Endothelial cell of umbilical vein (primary cell): ENCODE data around the gene RAB21. TPM values are rescaled to one million over a fixed set of nuclear protein-coding genes. Genes with fewer than 3 reads are reported as not detected.

Source experiments
- BruUV-seq: library from RNA; stranded (reverse); fragments of 400-500 nt; replicated peaks from 2 replicates; lab custom pipeline; 2021; lab: Mats Ljungman, UMichigan
- CTCF ChIA-PET: fragments of 300-600, 350-600 bp; sonication (Branson Sonifier 250); formaldehyde crosslinking; loops from one replicate; lab custom pipeline; 2021; ENCODE audit warnings: antibody characterized with exemption, inconsistent platforms; lab: Charles Lee
- POLR2A ChIA-PET: fragments of 300-600, 350-600 bp; sonication (Branson Sonifier 250); formaldehyde crosslinking; loops from one replicate; lab custom pipeline; 2021; ENCODE audit warnings: antibody characterized with exemption, inconsistent platforms; lab: Charles Lee
- DNase-seq: peaks from one replicate; pipeline ENCODE4 v3.0.0-alpha.2; 2011; ENCODE audit warnings: low read depth, low spot score
- FAIRE-seq: peaks from 2 replicates; lab custom pipeline; 2011; peaks lifted over from hg19 to GRCh38; lab: Jason Lieb, UNC
- H2AFZ ChIP-seq: 2 replicates; pipeline ENCODE4 v1.6.0; 2012; ENCODE audit warnings: low read depth, low read length, control low read depth, inconsistent platforms
- H3K27ac ChIP-seq: 2 replicates; pipeline ENCODE4 v1.5.1; 2011; ENCODE audit warnings: low read depth, mild to moderate bottlenecking, control low read depth, low read length, moderate library complexity; ENCODE audit not compliant: insufficient read depth
- H3K27me3 ChIP-seq, 2 experiments: 2 replicates each; pipeline versions ENCODE4 v1.6.0 to v1.6.1; 2011; ENCODE audit warnings: low read length in 2 of 2, mixed read lengths in 1 of 2; ENCODE audit not compliant: control insufficient read depth in 2 of 2, insufficient read depth in 2 of 2
- H3K36me3 ChIP-seq, 2 experiments: 2 replicates in 1 of 2; 3 replicates in 1 of 2; pipeline ENCODE4 v1.5.1; 2011; ENCODE audit warnings: low read length in 2 of 2, mild to moderate bottlenecking in 1 of 2, moderate library complexity in 1 of 2; ENCODE audit not compliant: control insufficient read depth in 2 of 2, insufficient read depth in 2 of 2; ENCODE audit errors: extremely low read depth in 1 of 2
- H3K4me1 ChIP-seq: 3 replicates; pipeline ENCODE4 v1.5.1; 2011; ENCODE audit warnings: mild to moderate bottlenecking, low read length; ENCODE audit not compliant: control insufficient read depth, insufficient read depth; ENCODE audit errors: extremely low read depth
- H3K4me2 ChIP-seq: 2 replicates; pipeline ENCODE4 v1.6.1; 2011; ENCODE audit warnings: low read length, control low read depth, mixed read lengths; ENCODE audit not compliant: insufficient read depth
- H3K4me3 ChIP-seq, 3 experiments: fragments of 200-600 bp in 1 of 3; sonication (generic), shearing (Covaris generic) in 1 of 3; replicated peaks in 1 of 3; 2 replicates each; pipeline ENCODE4 v1.5.1; 2011 to 2016; ENCODE audit warnings: control low read depth in 3 of 3, low read length in 3 of 3, mild to moderate bottlenecking in 2 of 3, inconsistent platforms in 1 of 3, low read depth in 1 of 3, moderate library complexity in 1 of 3; ENCODE audit not compliant: insufficient read depth in 1 of 3
- H3K79me2 ChIP-seq: 2 replicates; pipeline ENCODE4 v1.6.0; 2012; ENCODE audit warnings: low read length, inconsistent platforms; ENCODE audit not compliant: control insufficient read depth, insufficient read depth
- H3K9ac ChIP-seq: replicated peaks from 2 replicates; pipeline ENCODE3; 2011; ENCODE audit warnings: low read length, control low read depth; ENCODE audit not compliant: insufficient read depth; ENCODE audit errors: extremely low read depth
- H3K9me1 ChIP-seq: replicated peaks from 3 replicates; pipeline ENCODE4 v1.6.0; 2011; ENCODE audit warnings: mild to moderate bottlenecking, low read length; ENCODE audit not compliant: control insufficient read depth, insufficient read depth; ENCODE audit errors: extremely low read depth
- H3K9me3 ChIP-seq: replicated peaks from 2 replicates; pipeline ENCODE4 v1.5.1; 2012; ENCODE audit warnings: low read length, inconsistent platforms; ENCODE audit not compliant: control insufficient read depth, insufficient read depth
- H4K20me1 ChIP-seq: replicated peaks from 2 replicates; pipeline ENCODE3; 2011; ENCODE audit warnings: mild to moderate bottlenecking, low read length; ENCODE audit not compliant: control insufficient read depth, insufficient read depth; ENCODE audit errors: extremely low read depth
- EZH2 ChIP-seq: IDR thresholded peaks from 2 replicates; pipeline ENCODE4 v1.6.1; 2012; ENCODE audit warnings: borderline replicate concordance, low read depth, mild to moderate bottlenecking, moderate library complexity, low read length, inconsistent platforms; ENCODE audit not compliant: severe bottlenecking
- FOS ChIP-seq: IDR thresholded peaks from 2 replicates; pipeline ENCODE4 v1.6.1; 2011; ENCODE audit warnings: mild to moderate bottlenecking, low read length, moderate library complexity, borderline replicate concordance; ENCODE audit not compliant: insufficient read depth
- GATA2 ChIP-seq: IDR thresholded peaks from 2 replicates; pipeline ENCODE4 v1.7.0; 2011; ENCODE audit warnings: low read depth, mild to moderate bottlenecking, moderate library complexity, mixed read lengths, low read length; ENCODE audit not compliant: insufficient read length, insufficient read depth
- JUN ChIP-seq: IDR thresholded peaks from 2 replicates; pipeline ENCODE4 v1.6.1; 2011; ENCODE audit warnings: borderline replicate concordance, low read depth; ENCODE audit not compliant: insufficient read length, insufficient read depth
- MYC ChIP-seq: IDR thresholded peaks from one replicate; pipeline ENCODE4 v1.6.1; 2011; ENCODE audit warnings: mild to moderate bottlenecking, low read depth, low read length
- POLR2A ChIP-seq: IDR thresholded peaks from 2 replicates; pipeline ENCODE4 v1.6.1; 2012; ENCODE audit warnings: low read depth, mild to moderate bottlenecking, control low read depth, low read length
- POLR2AphosphoS5 ChIP-seq: IDR thresholded peaks from 2 replicates; pipeline ENCODE4 v1.6.1; 2012; ENCODE audit warnings: low read depth, mild to moderate bottlenecking, control low read depth, low read length, moderate library complexity; ENCODE audit not compliant: insufficient read depth
- dilution Hi-C: fragments of 300-500 bp; cut with MboI; formaldehyde crosslinking; loops from one replicate; pipeline ENCODE4 v1.15.0; 2019; ENCODE audit warnings: low sequenced_read_pairs; ENCODE audit not compliant: extremely low pct_ligation_motif_present
- intact Hi-C: fragments of 100-400 bp; cut with micrococcal nuclease; formaldehyde crosslinking; loops from one replicate; pipeline ENCODE4 v1.10.0; 2022
- polyA plus RNA-seq, 4 experiments: library from polyadenylated mRNA; depleted of rRNA in 3 of 4; stranded (reverse) in 3 of 4; unstranded in 1 of 4; fragments of >200 nt; gene quantifications; 2 replicates each; pipeline versions ENCODE4 v1.2.1 to v1.2.3, GENCODE V29; 2011 to 2012; ENCODE audit warnings: missing spikeins in 1 of 4
- total RNA-seq: library from RNA; stranded (reverse); gene quantifications from 2 replicates; pipeline ENCODE4 v1.2.3, GENCODE V29; 2021
- TF ChIP-seq, protein P1 (sequence below): IDR thresholded peaks from 2 replicates; pipeline ENCODE4 v1.6.1; 2011; ENCODE audit not compliant: insufficient read depth, insufficient read length
- TF ChIP-seq, protein P2 (sequence below), 2 donors: IDR thresholded peaks; 1 replicate in 1 of 2; 2 replicates in 1 of 2; pipeline ENCODE4 v1.5.1; 2011; ENCODE audit warnings: low read length in 2 of 2, mild to moderate bottlenecking in 2 of 2, moderate library complexity in 2 of 2, control low read depth in 1 of 2, inconsistent platforms in 1 of 2, low read depth in 1 of 2; ENCODE audit not compliant: insufficient read depth in 1 of 2; ENCODE audit errors: extremely low read depth in 1 of 2

RAB21 gene
- total and polyA plus RNA-seq, 2 donors (not counting 3 experiments of a cell fraction or from before 2014, with no cell fraction given) = 1.8 to 49.6 TPM

DNA sequence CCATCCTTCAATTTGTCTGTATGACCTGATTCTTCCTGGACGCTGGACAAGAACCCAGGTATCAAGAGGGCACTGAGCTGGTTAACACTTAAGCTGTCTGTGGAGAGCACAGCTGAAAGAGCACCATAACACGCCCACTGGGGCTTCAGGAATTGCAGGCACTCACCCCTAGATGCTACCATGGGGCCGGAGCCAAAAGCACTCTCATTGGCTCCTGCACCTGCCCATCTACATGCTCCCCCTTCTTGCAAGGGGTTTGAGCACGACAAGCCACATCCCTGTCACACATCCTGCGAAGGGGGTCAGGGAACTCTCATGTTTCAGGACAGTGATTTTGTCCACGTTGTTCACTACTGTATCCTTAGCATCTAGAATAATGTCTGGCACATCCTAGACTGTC, 49.8 kb downstream of the RAB21 start:
- BruUV-seq = no TSS peak
- dilution Hi-C loops (no loop called here), intact Hi-C loops (no loop called here)
- no peaks in the 10 kb centered on the region for H3K36me3 ChIP-seq
- H3K9ac ChIP-seq = no peak overlapping the region
- no peaks in the 10 kb centered on the region for H3K4me1 ChIP-seq
- no peak overlapping the region for H3K4me2 ChIP-seq
- no peak overlapping the region for H2AFZ ChIP-seq
- H3K79me2 ChIP-seq = no peaks in the 10 kb centered on the region
- TF ChIP-seq, protein P1, sequence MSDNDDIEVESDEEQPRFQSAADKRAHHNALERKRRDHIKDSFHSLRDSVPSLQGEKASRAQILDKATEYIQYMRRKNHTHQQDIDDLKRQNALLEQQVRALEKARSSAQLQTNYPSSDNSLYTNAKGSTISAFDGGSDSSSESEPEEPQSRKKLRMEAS = no peak
- no peak for TF ChIP-seq FOS
- TF ChIP-seq EZH2 = no peak
- no peak for TF ChIP-seq POLR2A
- TF ChIP-seq GATA2 = no peak
- no peak for TF ChIP-seq POLR2AphosphoS5
- no peak for TF ChIP-seq JUN
- no peak for TF ChIP-seq MYC
- TF ChIP-seq, protein P2, sequence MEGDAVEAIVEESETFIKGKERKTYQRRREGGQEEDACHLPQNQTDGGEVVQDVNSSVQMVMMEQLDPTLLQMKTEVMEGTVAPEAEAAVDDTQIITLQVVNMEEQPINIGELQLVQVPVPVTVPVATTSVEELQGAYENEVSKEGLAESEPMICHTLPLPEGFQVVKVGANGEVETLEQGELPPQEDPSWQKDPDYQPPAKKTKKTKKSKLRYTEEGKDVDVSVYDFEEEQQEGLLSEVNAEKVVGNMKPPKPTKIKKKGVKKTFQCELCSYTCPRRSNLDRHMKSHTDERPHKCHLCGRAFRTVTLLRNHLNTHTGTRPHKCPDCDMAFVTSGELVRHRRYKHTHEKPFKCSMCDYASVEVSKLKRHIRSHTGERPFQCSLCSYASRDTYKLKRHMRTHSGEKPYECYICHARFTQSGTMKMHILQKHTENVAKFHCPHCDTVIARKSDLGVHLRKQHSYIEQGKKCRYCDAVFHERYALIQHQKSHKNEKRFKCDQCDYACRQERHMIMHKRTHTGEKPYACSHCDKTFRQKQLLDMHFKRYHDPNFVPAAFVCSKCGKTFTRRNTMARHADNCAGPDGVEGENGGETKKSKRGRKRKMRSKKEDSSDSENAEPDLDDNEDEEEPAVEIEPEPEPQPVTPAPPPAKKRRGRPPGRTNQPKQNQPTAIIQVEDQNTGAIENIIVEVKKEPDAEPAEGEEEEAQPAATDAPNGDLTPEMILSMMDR (IDR thresholded peaks at IDR 0.05; ENCODE audit: extremely low read depth in 1 of 2, insufficient read depth in 1 of 2, low read depth in 1 of 2, low read length in 2 of 2) = no peak
- FAIRE-seq (no peak), DNase-seq (no peak)
- H3K27ac ChIP-seq = no peak overlapping the region
- CTCF ChIA-PET = no interaction called here
- POLR2A ChIA-PET = no interaction called here
- H3K9me1 ChIP-seq = no peaks in the 10 kb centered on the region
- H3K9me3 ChIP-seq = no peaks in the 10 kb centered on the region
- H3K4me3 ChIP-seq = no peak overlapping the region
- peaks cover 0 to 3% of the 10 kb centered on the region in 2 experiments for H3K27me3 ChIP-seq
- H4K20me1 ChIP-seq = no peaks in the 10 kb centered on the region
